ENCODE measurements around the gene PAH. TPM values are rescaled to one million over a fixed set of nuclear protein-coding genes. Genes with fewer than 3 reads are reported as not detected.

Gene PAH
- total RNA-seq, 1 donor from 2014 or later = not detected

DNA sequence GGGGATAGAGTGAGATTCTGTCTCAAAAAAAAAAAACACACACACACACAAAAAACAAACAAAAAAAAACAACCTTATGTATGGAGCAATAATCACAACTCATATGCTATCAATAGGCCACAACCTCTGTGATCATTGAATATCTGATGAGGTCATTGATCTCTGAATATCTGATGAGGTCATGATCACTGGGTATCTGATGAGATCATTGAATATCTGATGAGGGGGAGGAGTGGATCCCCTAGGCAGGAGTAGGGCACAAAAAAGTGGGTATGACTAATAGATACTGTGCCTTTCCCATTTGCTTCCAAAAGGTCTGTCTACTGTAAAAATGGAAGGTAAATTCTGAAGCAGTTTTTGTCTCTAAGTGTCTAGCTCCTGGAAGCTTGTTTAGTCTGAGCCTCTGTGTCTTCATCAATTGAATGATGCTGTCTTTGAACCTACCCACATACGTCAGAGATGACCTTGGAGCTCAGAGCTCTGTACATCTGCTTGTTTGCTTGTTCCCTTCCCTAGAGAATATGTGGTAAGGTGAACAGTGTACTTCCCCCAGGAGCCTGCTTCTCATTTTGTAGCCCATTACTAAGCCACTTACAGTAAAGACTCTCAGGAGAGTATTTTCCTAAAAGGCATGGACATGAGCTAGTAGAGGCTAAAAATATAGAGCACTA, 13.6 kb downstream of the PAH start:
- POLR2A ChIA-PET = no interaction called here
- TF ChIP-seq, protein P1, sequence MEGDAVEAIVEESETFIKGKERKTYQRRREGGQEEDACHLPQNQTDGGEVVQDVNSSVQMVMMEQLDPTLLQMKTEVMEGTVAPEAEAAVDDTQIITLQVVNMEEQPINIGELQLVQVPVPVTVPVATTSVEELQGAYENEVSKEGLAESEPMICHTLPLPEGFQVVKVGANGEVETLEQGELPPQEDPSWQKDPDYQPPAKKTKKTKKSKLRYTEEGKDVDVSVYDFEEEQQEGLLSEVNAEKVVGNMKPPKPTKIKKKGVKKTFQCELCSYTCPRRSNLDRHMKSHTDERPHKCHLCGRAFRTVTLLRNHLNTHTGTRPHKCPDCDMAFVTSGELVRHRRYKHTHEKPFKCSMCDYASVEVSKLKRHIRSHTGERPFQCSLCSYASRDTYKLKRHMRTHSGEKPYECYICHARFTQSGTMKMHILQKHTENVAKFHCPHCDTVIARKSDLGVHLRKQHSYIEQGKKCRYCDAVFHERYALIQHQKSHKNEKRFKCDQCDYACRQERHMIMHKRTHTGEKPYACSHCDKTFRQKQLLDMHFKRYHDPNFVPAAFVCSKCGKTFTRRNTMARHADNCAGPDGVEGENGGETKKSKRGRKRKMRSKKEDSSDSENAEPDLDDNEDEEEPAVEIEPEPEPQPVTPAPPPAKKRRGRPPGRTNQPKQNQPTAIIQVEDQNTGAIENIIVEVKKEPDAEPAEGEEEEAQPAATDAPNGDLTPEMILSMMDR (IDR thresholded peaks at IDR 0.05) = no peak
- no peak overlapping the region for H3K4me3 Mint-ChIP-seq
- DNase-seq (no peak), ATAC-seq (ENCODE audit: low read depth) (peak; percentile 56)
- peaks cover 13% of the 10 kb centered on the region for H3K27me3 Mint-ChIP-seq
- H3K36me3 Mint-ChIP-seq (ENCODE audit: low read depth) = no peaks in the 10 kb centered on the region
- no peak overlapping the region for H3K27ac Mint-ChIP-seq
- intact Hi-C loops (cut with micrococcal nuclease) = no loop called here
- no peaks in the 10 kb centered on the region for H3K9me3 Mint-ChIP-seq
- CTCF ChIA-PET = no interaction called here
- H3K4me1 Mint-ChIP-seq = no peaks in the 10 kb centered on the region

DNA sequence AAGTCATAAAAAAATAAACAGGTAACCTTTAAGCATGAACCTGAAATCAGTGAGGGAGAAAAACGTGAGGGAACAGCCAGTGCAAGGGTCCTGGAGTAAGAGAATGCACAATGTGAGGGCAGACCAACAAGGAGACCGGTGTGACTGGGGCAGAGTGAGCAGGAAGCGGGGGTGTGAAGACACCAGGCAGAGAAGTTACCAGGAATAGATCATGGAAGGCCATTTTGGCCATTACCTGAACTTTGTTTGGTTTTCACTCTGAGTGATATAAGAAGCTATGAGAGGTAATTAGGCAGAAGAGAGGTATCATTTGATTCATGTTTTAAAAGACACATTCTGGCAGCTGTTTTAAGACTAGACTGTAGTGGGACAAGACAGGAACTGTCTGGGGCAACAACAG, 15.0 kb downstream of the PAH start:
- ChIA-PET POLR2A (no interaction called here), CTCF (no interaction called here)
- DNase-seq = no peak
- intact Hi-C loops (cut with micrococcal nuclease) = no loop called here
- Mint-ChIP-seq H3K36me3 (ENCODE audit: low read depth) (no peaks in the 10 kb centered on the region), H3K27ac (no peak overlapping the region), H3K9me3 (no peaks in the 10 kb centered on the region), H3K4me3 (no peak overlapping the region), H3K27me3 (peaks cover 13% of the 10 kb centered on the region), H3K4me1 (no peaks in the 10 kb centered on the region)
- TF ChIP-seq, protein P1 (IDR thresholded peaks at IDR 0.05) = no peak
- ATAC-seq (ENCODE audit: low read depth) = no peak

DNA sequence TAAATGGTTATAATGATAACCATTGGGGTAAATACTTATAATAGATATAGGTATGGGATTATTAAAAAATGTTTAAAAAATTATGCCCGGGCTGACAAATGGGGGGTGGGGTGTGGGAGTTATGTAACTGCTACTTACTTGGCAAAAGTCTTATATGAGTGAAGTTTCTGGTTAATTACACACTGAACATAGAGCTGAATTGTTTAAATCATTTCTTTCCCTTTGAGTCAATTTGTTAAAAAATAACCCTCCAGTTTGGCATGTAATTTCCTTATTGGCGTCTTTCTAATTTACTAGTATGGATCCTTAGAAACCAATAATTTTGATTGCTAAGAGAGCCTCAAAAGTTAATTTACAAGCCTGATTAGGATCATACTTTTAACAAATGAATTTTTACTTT, 16.7 kb downstream of the PAH start:
- Mint-ChIP-seq H3K4me1 (no peaks in the 10 kb centered on the region), H3K36me3 (ENCODE audit: low read depth) (no peaks in the 10 kb centered on the region), H3K9me3 (no peaks in the 10 kb centered on the region), H3K4me3 (no peak overlapping the region), H3K27ac (no peak overlapping the region), H3K27me3 (peaks cover 13% of the 10 kb centered on the region)
- no peak for ATAC-seq (ENCODE audit: low read depth)
- TF ChIP-seq, protein P1 (IDR thresholded peaks at IDR 0.05) = no peak
- intact Hi-C loops (cut with micrococcal nuclease) = no loop called here
- no peak for DNase-seq
- POLR2A ChIA-PET = no interaction called here
- CTCF ChIA-PET = no interaction called here

DNA sequence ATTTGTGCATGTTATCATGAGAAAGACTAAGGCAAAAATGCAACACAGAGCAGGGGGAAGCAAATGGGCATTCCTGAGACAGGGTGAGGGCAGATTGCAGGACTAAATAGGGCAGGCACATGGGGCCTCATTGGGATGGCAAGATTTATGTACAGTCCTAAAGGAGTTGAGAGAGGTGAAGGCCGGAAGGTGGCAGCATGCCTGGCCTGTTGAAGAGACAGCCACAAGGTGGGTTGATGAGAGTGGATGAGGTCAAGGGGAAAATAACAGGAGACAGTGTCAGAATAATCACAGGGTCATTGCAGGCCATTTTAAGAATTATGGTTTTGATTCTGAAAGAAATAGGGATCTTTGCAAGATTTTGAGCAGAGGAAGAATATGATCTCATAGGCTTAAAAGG, 21.0 kb downstream of the PAH start:
- ATAC-seq (ENCODE audit: low read depth) = no peak
- ChIA-PET CTCF (no interaction called here), POLR2A (no interaction called here)
- Mint-ChIP-seq H3K27ac (no peak overlapping the region), H3K27me3 (peaks cover 10% of the 10 kb centered on the region), H3K9me3 (no peaks in the 10 kb centered on the region), H3K4me1 (no peaks in the 10 kb centered on the region), H3K36me3 (ENCODE audit: low read depth) (no peaks in the 10 kb centered on the region), H3K4me3 (no peak overlapping the region)
- TF ChIP-seq, protein P1 (IDR thresholded peaks at IDR 0.05) = no peak
- DNase-seq = no peak
- intact Hi-C loops (cut with micrococcal nuclease) = no loop called here

DNA sequence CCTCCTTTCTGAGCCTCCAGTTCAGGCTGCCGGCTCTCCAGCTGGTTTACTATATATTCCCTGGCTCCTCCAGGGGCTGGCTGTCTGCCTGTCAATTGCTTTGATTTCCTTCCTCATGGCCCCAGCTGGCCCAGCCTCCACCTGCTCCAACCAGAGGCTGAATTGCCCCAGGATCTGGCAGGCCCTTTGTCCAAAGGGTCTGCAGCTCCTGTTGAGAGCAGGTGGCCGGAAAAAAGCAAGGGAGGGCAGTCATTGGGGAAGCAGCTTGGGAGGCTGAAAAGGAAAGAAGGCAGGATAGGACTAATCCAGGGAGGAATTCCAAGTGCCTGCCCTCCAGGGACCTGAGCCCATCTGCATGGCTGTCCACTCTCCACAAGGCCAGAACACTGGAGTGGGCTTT, 25.3 kb downstream of the PAH start:
- H3K27me3 Mint-ChIP-seq = peaks cover 5% of the 10 kb centered on the region
- no peaks in the 10 kb centered on the region for H3K36me3 Mint-ChIP-seq (ENCODE audit: low read depth)
- H3K27ac Mint-ChIP-seq = no peak overlapping the region
- ChIA-PET CTCF (interaction anchor here (1.2 to 2.2 kb wide), 2 partner anchors 8 to 657 kb away, joined by 5 to 6 read pairs; no protein-coding TSS in a partner anchor), POLR2A (no interaction called here)
- no peaks in the 10 kb centered on the region for H3K9me3 Mint-ChIP-seq
- intact Hi-C loops (cut with micrococcal nuclease) = no loop called here
- no peak for DNase-seq
- H3K4me3 Mint-ChIP-seq = no peak overlapping the region
- no peak for ATAC-seq (ENCODE audit: low read depth)
- H3K4me1 Mint-ChIP-seq = no peaks in the 10 kb centered on the region
- TF ChIP-seq, protein P1 (IDR thresholded peaks at IDR 0.05) = no peak

Data from activated B cell treated with CpG ODN at 0.5 μM for 24 hours (primary cell).